ENCODE results near the gene ACAA1. TPM values are rescaled to one million over a fixed set of nuclear protein-coding genes. Genes with fewer than 3 reads are reported as not detected.

The ACAA1 gene
- total and polyA plus RNA-seq, 2 of the 4 experiments (the other 2 are of a cell fraction), result 30.8 to 62.4 TPM

DNA sequence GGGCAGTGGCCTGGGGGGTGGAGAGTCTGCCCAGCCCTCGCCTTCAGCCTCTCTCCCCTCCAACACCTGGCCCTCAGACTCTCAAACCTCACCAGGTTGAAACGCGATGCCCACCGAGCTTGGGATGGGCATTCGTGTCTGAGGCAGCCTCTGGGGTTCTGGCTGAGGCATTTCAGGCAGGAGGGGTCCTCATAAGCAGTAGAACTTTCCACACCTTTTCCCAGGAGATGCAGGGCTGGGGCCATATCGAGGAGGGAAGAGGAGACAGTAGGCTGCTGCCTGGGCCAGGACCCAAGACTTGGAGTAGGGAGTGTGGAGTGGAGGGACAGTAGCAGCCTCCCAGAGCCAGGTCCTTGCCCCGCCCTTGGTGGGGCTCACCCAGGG lies 24.6 kb downstream of the ACAA1 start:
- in situ Hi-C loops (cut with MboI; ENCODE audit: low sequenced_read_pairs), result no loop called here

More for the DNA sequence above, 24.6 kb downstream of the ACAA1 start:
- H3K56ac ChIP-seq (ENCODE audit: extremely low read depth, insufficient read depth, low read length), result no peak overlapping the region
- H3K79me1 ChIP-seq (ENCODE audit: low read depth in 1 of 2, low read length in 2 of 2), result no peaks in the 10 kb centered on the region
- H3K4ac ChIP-seq (ENCODE audit: low read depth, low read length), result no peak overlapping the region
- POLR2A ChIA-PET (ENCODE audit: unreplicated experiment), result interaction anchor here (0.6 kb wide), 1 partner anchor 21 kb away, joined by 5 read pairs; no protein-coding TSS in a partner anchor
- no peak overlapping the region for H3K4me2 ChIP-seq (ENCODE audit: low read depth, low read length)
- no peak for DNase-seq
- no peak overlapping the region for H2AK5ac ChIP-seq (ENCODE audit: low read depth, low read length)
- CTCF ChIA-PET, result no interaction called here
- no peaks in the 10 kb centered on the region for H3K4me1 ChIP-seq (ENCODE audit: control insufficient read depth, insufficient read depth, low read length)
- BruUV-seq (replicated peaks), result no TSS peak
- H4K5ac ChIP-seq (ENCODE audit: low read depth, low read length), result no peak overlapping the region
- no peak overlapping the region for H3K18ac ChIP-seq (ENCODE audit: low read depth, low read length)
- no peak overlapping the region for H4K91ac ChIP-seq (ENCODE audit: insufficient read depth, low read depth, low read length)
- no peak for ATAC-seq (ENCODE audit: low read depth)
- WGBS, 2 experiments (ENCODE audit: extremely low coverage in 2 of 2, insufficient read length in 1 of 2), result 91% methylated on average over 4 of the region's 7 CpGs; no CpG with 5 or more reads in 1 of the 2 experiments
- no peak overlapping the region for H2BK20ac ChIP-seq (ENCODE audit: low read depth, low read length)
- dilution Hi-C loops (cut with HindIII; ENCODE audit: low sequenced_read_pairs, unreplicated experiment), result no loop called here
- H2BK15ac ChIP-seq (ENCODE audit: low read depth, low read length), result no peak overlapping the region
- no peak overlapping the region for H2AFZ ChIP-seq (replicated peaks; ENCODE audit: low read length, poor library complexity)
- no peaks in the 10 kb centered on the region for H3K9me1 ChIP-seq (ENCODE audit: insufficient read depth, low read length)
- intact Hi-C loops (cut with micrococcal nuclease), result no loop called here
- no peak overlapping the region for H3K4me3 ChIP-seq (ENCODE audit: insufficient read depth, low read depth, low read length)
- H2BK5ac ChIP-seq (ENCODE audit: low read depth, low read length, poor library complexity, severe bottlenecking), result no peak overlapping the region
- no peak overlapping the region for H3K14ac ChIP-seq (replicated peaks; ENCODE audit: low read depth, low read length)
- H3K36me3 ChIP-seq (ENCODE audit: control insufficient read depth, insufficient read depth, low read length), result no peaks in the 10 kb centered on the region
- no peak overlapping the region for H2AK9ac ChIP-seq (replicated peaks; ENCODE audit: low read depth, low read length, poor library complexity)
- H4K8ac ChIP-seq (ENCODE audit: low read depth in 2 of 2, low read length in 2 of 2), result no peak overlapping the region
- H3K9me3 ChIP-seq (ENCODE audit: control insufficient read depth, insufficient read depth, low read length), result no peaks in the 10 kb centered on the region
- H2BK120ac ChIP-seq (ENCODE audit: low read depth, low read length), result no peak overlapping the region
- no peak overlapping the region for H3K9ac ChIP-seq (ENCODE audit: low read depth, low read length)
- peaks cover 14% of the 10 kb centered on the region for H3K27me3 ChIP-seq (ENCODE audit: control insufficient read depth, insufficient read depth, low read length)
- TF ChIP-seq MAFK (IDR thresholded peaks at IDR 0.05; ENCODE audit: low read depth, low read length) (no peak), RCOR1 (IDR thresholded peaks at IDR 0.05; ENCODE audit: insufficient replicate concordance, low read length) (no peak), ELK1 (IDR thresholded peaks at IDR 0.05; ENCODE audit: borderline replicate concordance, low read depth, low read length) (no peak), POLR2A (IDR thresholded peaks at IDR 0.05; ENCODE audit: low read depth, low read length) (no peak), FOS (IDR thresholded peaks at IDR 0.05; ENCODE audit: low read depth, low read length) (no peak), CHD1 (IDR thresholded peaks at IDR 0.05; ENCODE audit: low read depth, low read length) (no peak), SMC3 (IDR thresholded peaks at IDR 0.05; ENCODE audit: low read depth, low read length) (no peak), MAZ (IDR thresholded peaks at IDR 0.05; ENCODE audit: borderline replicate concordance, low read depth, low read length) (no peak), NFE2L2 (IDR thresholded peaks at IDR 0.05; ENCODE audit: low read depth, low read length) (no peak), BHLHE40 (IDR thresholded peaks at IDR 0.05; ENCODE audit: low read depth, low read length) (no peak), RFX5 (IDR thresholded peaks at IDR 0.05; ENCODE audit: low read depth, low read length) (no peak), MXI1 (IDR thresholded peaks at IDR 0.05; ENCODE audit: borderline replicate concordance, low read depth, low read length) (no peak)
- TF ChIP-seq, protein P1, sequence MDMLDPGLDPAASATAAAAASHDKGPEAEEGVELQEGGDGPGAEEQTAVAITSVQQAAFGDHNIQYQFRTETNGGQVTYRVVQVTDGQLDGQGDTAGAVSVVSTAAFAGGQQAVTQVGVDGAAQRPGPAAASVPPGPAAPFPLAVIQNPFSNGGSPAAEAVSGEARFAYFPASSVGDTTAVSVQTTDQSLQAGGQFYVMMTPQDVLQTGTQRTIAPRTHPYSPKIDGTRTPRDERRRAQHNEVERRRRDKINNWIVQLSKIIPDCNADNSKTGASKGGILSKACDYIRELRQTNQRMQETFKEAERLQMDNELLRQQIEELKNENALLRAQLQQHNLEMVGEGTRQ (IDR thresholded peaks at IDR 0.05; ENCODE audit: low read depth, low read length), result no peak
- TF ChIP-seq, protein P2, sequence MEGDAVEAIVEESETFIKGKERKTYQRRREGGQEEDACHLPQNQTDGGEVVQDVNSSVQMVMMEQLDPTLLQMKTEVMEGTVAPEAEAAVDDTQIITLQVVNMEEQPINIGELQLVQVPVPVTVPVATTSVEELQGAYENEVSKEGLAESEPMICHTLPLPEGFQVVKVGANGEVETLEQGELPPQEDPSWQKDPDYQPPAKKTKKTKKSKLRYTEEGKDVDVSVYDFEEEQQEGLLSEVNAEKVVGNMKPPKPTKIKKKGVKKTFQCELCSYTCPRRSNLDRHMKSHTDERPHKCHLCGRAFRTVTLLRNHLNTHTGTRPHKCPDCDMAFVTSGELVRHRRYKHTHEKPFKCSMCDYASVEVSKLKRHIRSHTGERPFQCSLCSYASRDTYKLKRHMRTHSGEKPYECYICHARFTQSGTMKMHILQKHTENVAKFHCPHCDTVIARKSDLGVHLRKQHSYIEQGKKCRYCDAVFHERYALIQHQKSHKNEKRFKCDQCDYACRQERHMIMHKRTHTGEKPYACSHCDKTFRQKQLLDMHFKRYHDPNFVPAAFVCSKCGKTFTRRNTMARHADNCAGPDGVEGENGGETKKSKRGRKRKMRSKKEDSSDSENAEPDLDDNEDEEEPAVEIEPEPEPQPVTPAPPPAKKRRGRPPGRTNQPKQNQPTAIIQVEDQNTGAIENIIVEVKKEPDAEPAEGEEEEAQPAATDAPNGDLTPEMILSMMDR (conservative IDR thresholded peaks at IDR 0.05; ENCODE audit: low read depth, low read length), result no peak
- no peak overlapping the region for H3K27ac ChIP-seq (ENCODE audit: insufficient read depth, low read length)
- H3K23ac ChIP-seq (ENCODE audit: low read depth, low read length), result no peak overlapping the region
- no peaks in the 10 kb centered on the region for H4K20me1 ChIP-seq (ENCODE audit: insufficient read depth, low read length)
